Progenitor cell of endocrine pancreas (in vitro differentiated cells): ENCODE measurements around the gene GPR162. TPM values are rescaled to one million over a fixed set of nuclear protein-coding genes. Genes with fewer than 3 reads are reported as not detected.

Experiments
- DNase-seq: peaks from one replicate; pipeline ENCODE4 v3.0.0; 2021; ENCODE audit warnings: low spot score; ENCODE audit not compliant: unreplicated experiment
- H3K27ac Mint-ChIP-seq: 2 replicates; pipeline ENCODE4 v1.8.0; 2021; ENCODE audit warnings: mild to moderate bottlenecking, moderate library complexity, mixed read lengths
- H3K27me3 Mint-ChIP-seq: 2 replicates; pipeline ENCODE4 v1.8.0; 2021; ENCODE audit warnings: mixed read lengths
- H3K36me3 Mint-ChIP-seq: 2 replicates; pipeline ENCODE4 v1.8.0; 2022; ENCODE audit warnings: mixed read lengths; ENCODE audit not compliant: insufficient read depth
- H3K4me1 Mint-ChIP-seq: 2 replicates; pipeline ENCODE4 v1.8.0; 2021; ENCODE audit warnings: low read depth, mixed read lengths
- H3K4me3 Mint-ChIP-seq: 2 replicates; pipeline ENCODE4 v1.8.0; 2021; ENCODE audit warnings: low read depth, mild to moderate bottlenecking, moderate library complexity, mixed read lengths
- H3K9me3 Mint-ChIP-seq: 2 replicates; pipeline ENCODE4 v1.8.0; 2021; ENCODE audit warnings: low read depth, mixed read lengths
- total RNA-seq: library from RNA; stranded (reverse); gene quantifications from 2 replicates; pipeline ENCODE4 v1.2.1, GENCODE V29; 2021
- TF ChIP-seq, protein P1 (sequence below): fragments of 200-600 bp; sonication (generic); IDR thresholded peaks from one replicate; pipeline ENCODE4 v1.5.0; 2021; ENCODE audit warnings: antibody characterized with exemption, mild to moderate bottlenecking; ENCODE audit not compliant: unreplicated experiment

GPR162 gene
- total RNA-seq, 1 donor from 2014 or later = 5.5 TPM

DNA sequence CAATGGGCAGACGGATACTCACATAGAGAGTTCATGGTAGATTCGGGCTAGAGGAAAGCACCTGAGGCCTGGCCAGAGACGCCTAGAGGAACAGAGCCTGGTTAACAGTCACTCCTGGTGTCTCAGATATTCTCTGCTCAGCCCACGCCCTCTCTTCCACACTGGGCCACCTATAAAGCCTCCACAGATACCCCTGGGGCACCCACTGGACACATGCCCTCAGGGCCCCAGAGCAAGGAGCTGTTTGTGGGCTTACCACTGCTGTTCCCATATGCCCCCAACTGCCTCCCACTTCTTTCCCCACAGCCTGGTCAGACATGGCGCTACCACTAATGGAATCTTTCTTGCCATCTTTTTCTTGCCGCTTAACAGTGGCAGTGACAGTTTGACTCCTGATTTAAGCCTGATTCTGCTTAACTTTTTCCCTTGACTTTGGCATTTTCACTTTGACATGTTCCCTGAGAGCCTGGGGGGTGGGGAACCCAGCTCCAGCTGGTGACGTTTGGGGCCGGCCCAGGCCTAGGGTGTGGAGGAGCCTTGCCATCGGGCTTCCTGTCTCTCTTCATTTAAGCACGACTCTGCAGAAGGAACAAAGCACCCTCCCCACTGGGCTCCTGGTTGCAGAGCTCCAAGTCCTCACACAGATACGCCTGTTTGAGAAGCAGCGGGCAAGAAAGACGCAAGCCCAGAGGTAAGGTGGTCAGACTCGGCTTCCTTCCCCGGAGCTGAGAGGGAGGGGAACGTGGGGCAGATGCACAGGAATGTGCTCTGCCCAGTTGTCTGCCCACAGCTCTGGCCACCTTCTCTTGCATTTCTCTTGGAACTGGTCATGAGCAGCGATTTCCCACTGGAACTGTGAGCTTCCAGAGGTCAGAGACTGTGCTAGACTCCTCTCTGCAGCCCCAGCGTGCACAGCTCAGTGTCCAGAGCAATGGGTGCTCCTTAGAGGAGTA, 32.4 kb upstream of the GPR162 start, which contains the start of gene CD4:
TSS of gene CD4 (plus strand) at position 557 of the 953 bp plus-strand sequence. CDS start 10,611 bp downstream, outside the sequence.
- Mint-ChIP-seq H3K4me1 (peaks cover 8% of the 10 kb centered on the region), H3K9me3 (no peaks in the 10 kb centered on the region), H3K4me3 (no peak within 1 kb of the TSS), H3K36me3 (no peaks in the 10 kb centered on the region), H3K27me3 (peaks cover 31% of the 10 kb centered on the region), H3K27ac (no peak within 1 kb of the TSS)
- no peak for DNase-seq
- TF ChIP-seq, protein P1, sequence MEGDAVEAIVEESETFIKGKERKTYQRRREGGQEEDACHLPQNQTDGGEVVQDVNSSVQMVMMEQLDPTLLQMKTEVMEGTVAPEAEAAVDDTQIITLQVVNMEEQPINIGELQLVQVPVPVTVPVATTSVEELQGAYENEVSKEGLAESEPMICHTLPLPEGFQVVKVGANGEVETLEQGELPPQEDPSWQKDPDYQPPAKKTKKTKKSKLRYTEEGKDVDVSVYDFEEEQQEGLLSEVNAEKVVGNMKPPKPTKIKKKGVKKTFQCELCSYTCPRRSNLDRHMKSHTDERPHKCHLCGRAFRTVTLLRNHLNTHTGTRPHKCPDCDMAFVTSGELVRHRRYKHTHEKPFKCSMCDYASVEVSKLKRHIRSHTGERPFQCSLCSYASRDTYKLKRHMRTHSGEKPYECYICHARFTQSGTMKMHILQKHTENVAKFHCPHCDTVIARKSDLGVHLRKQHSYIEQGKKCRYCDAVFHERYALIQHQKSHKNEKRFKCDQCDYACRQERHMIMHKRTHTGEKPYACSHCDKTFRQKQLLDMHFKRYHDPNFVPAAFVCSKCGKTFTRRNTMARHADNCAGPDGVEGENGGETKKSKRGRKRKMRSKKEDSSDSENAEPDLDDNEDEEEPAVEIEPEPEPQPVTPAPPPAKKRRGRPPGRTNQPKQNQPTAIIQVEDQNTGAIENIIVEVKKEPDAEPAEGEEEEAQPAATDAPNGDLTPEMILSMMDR = no peak

DNA sequence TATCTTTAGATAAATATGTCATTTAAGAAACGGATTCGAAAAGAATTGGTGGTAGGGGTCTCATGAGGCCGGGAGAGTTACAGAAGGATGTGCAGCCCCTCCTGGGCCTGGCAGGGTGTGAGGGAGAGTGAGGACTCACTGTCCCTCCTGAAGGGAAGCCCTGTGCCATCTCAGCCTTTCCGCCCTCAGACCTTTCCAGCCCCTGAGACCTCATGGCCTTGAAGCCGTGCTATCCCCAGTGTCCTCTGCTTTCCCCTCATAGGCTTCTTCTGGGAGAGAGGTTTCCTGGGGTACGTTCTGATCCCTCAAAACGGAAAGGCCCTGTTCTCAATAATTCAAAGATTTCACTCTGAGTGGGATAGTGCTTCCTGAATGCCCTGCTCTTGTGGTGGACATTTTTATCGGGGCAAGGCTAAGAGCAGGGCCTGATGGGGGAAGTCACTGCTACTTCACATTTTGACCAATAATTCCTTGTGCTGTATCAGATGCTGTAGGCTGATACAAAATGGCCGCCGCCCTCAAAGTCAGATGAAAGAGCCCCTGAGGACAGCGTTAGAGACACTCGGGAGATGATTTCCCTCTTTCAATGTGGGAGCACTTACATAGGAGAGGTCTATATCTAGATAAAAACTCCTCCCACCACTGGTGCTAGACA, 31.0 kb upstream of the GPR162 start:
- no peaks in the 10 kb centered on the region for H3K36me3 Mint-ChIP-seq
- H3K9me3 Mint-ChIP-seq = no peaks in the 10 kb centered on the region
- DNase-seq = no peak
- H3K4me1 Mint-ChIP-seq = peaks cover 8% of the 10 kb centered on the region
- peaks cover 31% of the 10 kb centered on the region for H3K27me3 Mint-ChIP-seq
- TF ChIP-seq, protein P1 = no peak
- no peak overlapping the region for H3K27ac Mint-ChIP-seq
- no peak overlapping the region for H3K4me3 Mint-ChIP-seq

DNA sequence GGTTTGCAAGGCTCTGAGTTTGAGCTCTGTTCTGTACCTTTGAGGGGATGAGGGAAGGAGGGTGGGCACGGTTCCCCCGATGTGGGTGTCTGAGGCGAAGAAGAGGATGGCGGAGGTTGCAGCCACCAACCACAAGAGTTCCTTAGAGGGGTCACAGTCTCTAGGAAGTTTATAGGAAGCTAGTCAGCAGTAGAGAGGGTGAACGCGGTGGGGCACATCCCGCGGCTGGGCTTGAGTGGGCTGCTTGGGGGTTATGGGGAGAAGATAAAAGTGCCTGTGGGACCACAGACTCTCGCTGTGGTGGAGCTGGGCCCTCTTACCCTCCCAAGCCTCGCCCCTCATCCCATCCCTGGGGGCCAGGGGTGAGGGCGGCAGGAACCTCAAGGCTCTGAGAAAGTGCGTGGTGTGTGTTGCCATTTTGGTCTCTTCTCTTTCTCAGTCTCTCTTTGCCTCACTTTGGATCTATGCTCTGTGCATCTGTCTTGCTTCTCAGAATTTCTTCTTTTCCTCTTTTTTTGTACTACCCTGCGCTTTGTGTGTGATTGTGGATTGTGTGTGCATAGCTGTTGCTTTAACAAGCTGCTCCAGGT, 29.6 kb upstream of the GPR162 start:
- TF ChIP-seq, protein P1 = no peak
- Mint-ChIP-seq H3K4me3 (no peak overlapping the region), H3K9me3 (no peaks in the 10 kb centered on the region), H3K27me3 (peaks cover 31% of the 10 kb centered on the region), H3K27ac (peak overlapping the region; percentile 26), H3K36me3 (no peaks in the 10 kb centered on the region), H3K4me1 (peaks cover 12% of the 10 kb centered on the region)
- DNase-seq = no peak

DNA sequence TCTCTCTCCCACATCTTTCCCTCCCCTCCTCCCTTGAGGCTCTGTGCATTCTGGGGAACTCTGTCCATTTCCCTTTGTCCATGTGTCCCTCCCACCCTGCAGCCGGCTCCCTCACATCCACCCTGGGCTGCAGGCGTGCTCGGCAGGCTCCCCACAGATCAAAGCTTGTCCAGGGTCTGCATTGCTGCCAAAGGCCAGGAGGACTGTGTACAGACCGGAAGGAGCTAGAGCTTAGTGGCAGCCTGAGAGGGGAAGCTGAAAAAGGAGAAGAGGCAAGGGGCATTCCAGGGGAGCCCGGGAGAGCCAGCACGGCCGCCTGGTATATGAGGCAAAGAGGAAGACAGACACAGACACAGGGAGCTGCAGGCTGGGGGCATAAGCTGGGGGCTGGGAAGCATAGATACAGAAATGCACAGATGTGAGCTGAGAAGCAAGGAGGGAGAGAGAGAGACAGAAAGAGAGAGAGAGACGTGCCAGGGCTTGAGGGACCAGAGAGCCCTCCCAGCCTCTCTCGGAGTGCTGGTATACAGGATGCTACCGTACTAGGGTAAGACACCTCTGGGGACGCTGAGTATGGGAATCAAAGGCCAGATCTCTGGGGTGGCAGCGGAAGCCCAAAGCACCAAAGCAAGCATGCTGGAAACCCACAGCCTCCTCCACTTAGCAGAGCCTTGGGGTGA, 29.0 kb upstream of the GPR162 start:
- no peak overlapping the region for H3K4me3 Mint-ChIP-seq
- no peaks in the 10 kb centered on the region for H3K36me3 Mint-ChIP-seq
- TF ChIP-seq, protein P1 = no peak
- DNase-seq = no peak
- H3K27me3 Mint-ChIP-seq = peaks cover 31% of the 10 kb centered on the region
- H3K27ac Mint-ChIP-seq = no peak overlapping the region
- H3K9me3 Mint-ChIP-seq = no peaks in the 10 kb centered on the region
- peaks cover 18% of the 10 kb centered on the region for H3K4me1 Mint-ChIP-seq

DNA sequence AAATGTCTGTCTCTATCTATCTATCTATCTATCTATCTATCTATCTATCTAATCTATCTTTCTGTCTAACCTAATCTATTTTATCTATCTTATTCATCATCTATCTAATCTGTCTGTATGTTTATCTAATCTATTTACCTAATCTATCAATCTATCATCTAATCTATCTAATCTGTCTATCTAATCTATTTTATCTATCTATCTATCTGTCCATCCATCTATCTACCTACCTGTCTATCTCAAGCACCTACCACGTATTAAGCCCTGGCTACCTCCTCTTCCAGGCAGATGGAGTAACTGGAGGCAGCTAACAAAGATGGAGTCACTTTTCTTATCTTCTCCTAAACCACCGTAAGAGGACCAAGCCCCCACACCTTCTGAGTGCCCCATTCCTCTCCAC, 26.5 kb upstream of the GPR162 start:
- H3K4me3 Mint-ChIP-seq = no peak overlapping the region
- no peak for DNase-seq
- H3K4me1 Mint-ChIP-seq = peaks cover 29% of the 10 kb centered on the region
- peaks cover 17% of the 10 kb centered on the region for H3K27me3 Mint-ChIP-seq
- no peak overlapping the region for H3K27ac Mint-ChIP-seq
- H3K9me3 Mint-ChIP-seq = no peaks in the 10 kb centered on the region
- no peaks in the 10 kb centered on the region for H3K36me3 Mint-ChIP-seq
- TF ChIP-seq, protein P1 = no peak
